K562 (cell line): ENCODE data around the gene SNX33. TPM values are rescaled to one million over a fixed set of nuclear protein-coding genes. Genes with fewer than 3 reads are reported as not detected.

ENCODE experiments used
- CBFA2T3 ChIP-seq: fragments of 450-650 bp; IDR thresholded peaks from 2 replicates; pipeline ENCODE4 v1.6.1; 2017
- CHD2 ChIP-seq: IDR thresholded peaks from 2 replicates; pipeline ENCODE4 v1.6.1; 2011; ENCODE audit warnings: low read depth, low read length
- ELK3 ChIP-seq: fragments of 450-650 bp; formaldehyde crosslinking; IDR thresholded peaks from 2 replicates; pipeline ENCODE4 v1.4.0; 2020; ENCODE audit warnings: mild to moderate bottlenecking
- JUND ChIP-seq, 2 experiments: IDR thresholded peaks; 2 replicates in 1 of 2; 3 replicates in 1 of 2; pipeline ENCODE4 v1.6.1; 2011; ENCODE audit warnings: borderline replicate concordance in 2 of 2, low read depth in 2 of 2, low read length in 2 of 2, improper control_type of control experiment in 1 of 2, missing biosample characterization in 1 of 2, missing genetic modification characterization in 1 of 2, missing genetic modification reagents in 1 of 2
- NCOA6 ChIP-seq: fragments of 450-650 bp; IDR thresholded peaks from 2 replicates; pipeline ENCODE4 v1.6.1; 2017; ENCODE audit warnings: mild to moderate bottlenecking
- NR2C2 ChIP-seq, 2 experiments: fragments of 200-800 bp in 1 of 2; sonication (Bioruptor generic) in 1 of 2; sonication (generic) in 1 of 2; formaldehyde crosslinking in 1 of 2; IDR thresholded peaks; 2 replicates each; pipeline versions ENCODE4 v1.6.1 to v1.8.0; 2016 to 2022; ENCODE audit warnings: mild to moderate bottlenecking in 1 of 2, missing compliant biosample characterization in 1 of 2, missing genetic modification characterization in 1 of 2, missing genetic modification reagents in 1 of 2
- PCBP2 ChIP-seq: fragments of 200-400 bp; formaldehyde crosslinking; IDR thresholded peaks from 2 replicates; pipeline ENCODE4 v1.6.1; 2018; ENCODE audit warnings: low read length, low read depth, mild to moderate bottlenecking, moderate library complexity; ENCODE audit not compliant: poor library complexity, severe bottlenecking
- POLR2B ChIP-seq: fragments of 450-650 bp; IDR thresholded peaks from 2 replicates; pipeline ENCODE4 v1.6.1; 2018; ENCODE audit warnings: low read depth; ENCODE audit not compliant: partially characterized antibody
- PTBP1 ChIP-seq: fragments of 200-400 bp; formaldehyde crosslinking; IDR thresholded peaks from 2 replicates; pipeline ENCODE4 v1.6.1; 2017; ENCODE audit warnings: low read depth, low read length
- RAD21 ChIP-seq, 2 experiments: fragments of 250-450 bp in 1 of 2; fragments of 450-650 bp in 1 of 2; sonication (Bioruptor Pico) in 1 of 2; formaldehyde crosslinking in 1 of 2; IDR thresholded peaks in 1 of 2; conservative IDR thresholded peaks in 1 of 2; 2 replicates each; pipeline versions ENCODE4 v1.4.0 to v1.8.0; 2020 to 2022; ENCODE audit warnings: mild to moderate bottlenecking in 2 of 2, moderate library complexity in 1 of 2
- TCFL5 ChIP-seq: fragments of 250-450 bp; sonication (Bioruptor Pico); conservative IDR thresholded peaks from 2 replicates; pipeline ENCODE4 v1.6.1; 2021; ENCODE audit warnings: mild to moderate bottlenecking, moderate library complexity, matching md5 sums
- ZNF133 ChIP-seq: fragments of 250-450 bp; sonication (Bioruptor Pico); IDR thresholded peaks from 2 replicates; pipeline ENCODE4 v1.4.0; 2020; ENCODE audit warnings: mild to moderate bottlenecking
- ZNF174 ChIP-seq: fragments of 250-450 bp; sonication (Bioruptor Pico); IDR thresholded peaks from 2 replicates; pipeline ENCODE4 v1.4.0; 2020; ENCODE audit warnings: mild to moderate bottlenecking
- ZNF263 ChIP-seq: sonication (generic); formaldehyde crosslinking; IDR thresholded peaks from 2 replicates; pipeline ENCODE4 v1.8.0; 2022; ENCODE audit warnings: mild to moderate bottlenecking, missing genetic modification reagents, borderline replicate concordance
- ZNF324 ChIP-seq: fragments of 250-450 bp; sonication (Bioruptor Pico); IDR thresholded peaks from 2 replicates; pipeline ENCODE4 v1.4.0; 2020; ENCODE audit warnings: mild to moderate bottlenecking
- ZNF583 ChIP-seq: fragments of 250-450 bp; sonication (Bioruptor Pico); IDR thresholded peaks from 2 replicates; pipeline ENCODE4 v1.4.0; 2020
- ZNF707 ChIP-seq: fragments of 250-450 bp; sonication (Bioruptor Pico); conservative IDR thresholded peaks from 2 replicates; pipeline ENCODE4 v1.8.0; 2022; ENCODE audit warnings: inconsistent platforms, mild to moderate bottlenecking, moderate library complexity
- polyA plus RNA-seq, 8 experiments: library from polyadenylated mRNA; depleted of rRNA in 4 of 8; stranded (reverse) in 5 of 8; unstranded in 3 of 8; fragments of >200 nt; fragmentation: Nextera tagmentation in 2 of 8; fragmentation: Illumina TruSeq in 1 of 8; extraction: Ambion mirVana in 2 of 8; extraction: Trizol in 1 of 8; gene quantifications; 2 replicates each; pipeline versions ENCODE4 v1.2.1 to v1.2.3, GENCODE V29; 2011 to 2014; ENCODE audit warnings: inconsistent platforms in 1 of 8, missing spikeins in 1 of 8
- total RNA-seq, 7 experiments: library from RNA; depleted of rRNA in 6 of 7; stranded (reverse); fragments of >200 nt in 6 of 7; fragmentation: Illumina TruSeq in 2 of 7; extraction: Trizol in 2 of 7; gene quantifications; 2 replicates each; pipeline versions ENCODE4 v1.2.1 to v1.2.3, GENCODE V29; 2011 to 2021; ENCODE audit warnings: low replicate concordance in 1 of 7
- TF ChIP-seq, protein P1 (sequence below): fragments of 450-650 bp; IDR thresholded peaks from 2 replicates; pipeline ENCODE4 v1.7.0; 2016; ENCODE audit warnings: borderline replicate concordance
- TF ChIP-seq, protein P2 (sequence below), 2 experiments: IDR thresholded peaks in 1 of 2; conservative IDR thresholded peaks in 1 of 2; 2 replicates each; pipeline ENCODE4 v1.6.1; 2016; ENCODE audit warnings: low read depth in 2 of 2, mild to moderate bottlenecking in 1 of 2, missing compliant biosample characterization in 1 of 2, missing genetic modification characterization in 1 of 2, moderate library complexity in 1 of 2
- TF ChIP-seq, protein P3 (sequence below): fragments of 250-450 bp; sonication (Bioruptor Pico); IDR thresholded peaks from 2 replicates; pipeline ENCODE4 v1.8.0; 2022; ENCODE audit warnings: moderate library complexity, mild to moderate bottlenecking, inconsistent platforms

SNX33 gene
- total and polyA plus RNA-seq, 9 of the 15 experiments (the other 6 are each of a cell fraction or from before 2014, with no cell fraction given) = 1.4 to 14.1 (median 8.2) TPM

DNA sequence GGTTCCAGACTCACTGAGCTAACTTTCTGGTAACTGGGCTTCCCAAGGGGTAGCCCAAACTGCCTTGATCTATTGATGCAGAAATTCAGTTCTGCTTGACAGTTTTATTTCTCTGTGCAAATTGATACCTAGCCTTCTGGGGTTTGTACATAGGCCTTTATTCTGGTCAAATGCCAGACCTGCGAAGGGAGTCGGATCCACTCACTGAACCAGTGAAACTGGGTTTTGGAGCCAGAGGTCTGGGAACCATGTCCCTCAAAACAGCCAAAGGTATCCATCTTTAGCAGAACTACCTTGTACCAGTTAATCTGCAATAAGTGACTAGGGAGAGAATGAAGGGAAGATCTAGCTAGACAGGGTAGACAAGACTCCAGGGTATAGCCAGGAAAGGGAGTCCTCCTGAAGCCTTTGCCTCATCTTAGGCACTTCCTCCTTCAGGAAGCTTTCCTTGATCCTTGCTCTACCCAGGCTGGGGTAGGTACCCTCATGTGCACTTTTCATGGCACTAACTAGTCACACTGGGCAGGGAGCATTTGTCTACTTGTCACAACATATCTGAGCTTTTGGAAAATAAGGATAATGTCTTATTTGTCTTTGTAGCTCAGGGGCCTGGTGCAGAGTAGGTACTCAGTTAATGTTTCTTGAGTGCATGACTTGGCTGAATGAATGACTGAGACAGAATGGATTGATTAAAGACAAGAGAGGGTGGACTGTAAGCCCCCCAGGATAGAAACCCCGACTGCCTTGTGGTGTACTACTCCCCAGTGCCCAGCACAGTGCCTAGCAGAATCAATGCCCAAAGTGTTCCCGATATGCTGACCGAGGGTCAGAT is 1.4 kb upstream of the SNX33 start (continued):
- TF ChIP-seq NR2C2 (CRISPR knock-in tag; IDR thresholded peaks at IDR 0.05) = no peak
- TF ChIP-seq NR2C2 (tag; IDR thresholded peaks at IDR 0.05) = no peak
- TF ChIP-seq, protein P1, sequence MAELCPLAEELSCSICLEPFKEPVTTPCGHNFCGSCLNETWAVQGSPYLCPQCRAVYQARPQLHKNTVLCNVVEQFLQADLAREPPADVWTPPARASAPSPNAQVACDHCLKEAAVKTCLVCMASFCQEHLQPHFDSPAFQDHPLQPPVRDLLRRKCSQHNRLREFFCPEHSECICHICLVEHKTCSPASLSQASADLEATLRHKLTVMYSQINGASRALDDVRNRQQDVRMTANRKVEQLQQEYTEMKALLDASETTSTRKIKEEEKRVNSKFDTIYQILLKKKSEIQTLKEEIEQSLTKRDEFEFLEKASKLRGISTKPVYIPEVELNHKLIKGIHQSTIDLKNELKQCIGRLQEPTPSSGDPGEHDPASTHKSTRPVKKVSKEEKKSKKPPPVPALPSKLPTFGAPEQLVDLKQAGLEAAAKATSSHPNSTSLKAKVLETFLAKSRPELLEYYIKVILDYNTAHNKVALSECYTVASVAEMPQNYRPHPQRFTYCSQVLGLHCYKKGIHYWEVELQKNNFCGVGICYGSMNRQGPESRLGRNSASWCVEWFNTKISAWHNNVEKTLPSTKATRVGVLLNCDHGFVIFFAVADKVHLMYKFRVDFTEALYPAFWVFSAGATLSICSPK = no peak
- no peak for TF ChIP-seq CBFA2T3
- TF ChIP-seq POLR2B = no peak
- no peak for TF ChIP-seq ZNF263
- TF ChIP-seq PCBP2 = no peak
- no peak for TF ChIP-seq ZNF324 (CRISPR knock-in tag)
- no peak for TF ChIP-seq PTBP1
- TF ChIP-seq CHD2 = no peak
- no peak for TF ChIP-seq ZNF174 (CRISPR knock-in tag)
- no peak for TF ChIP-seq JUND (IDR thresholded peaks at IDR 0.05; ENCODE audit: borderline replicate concordance, low read depth, low read length)
- TF ChIP-seq JUND (tag; IDR thresholded peaks at IDR 0.05; ENCODE audit: borderline replicate concordance, low read depth, low read length) = no peak
- no peak for TF ChIP-seq NCOA6
- TF ChIP-seq, protein P2, sequence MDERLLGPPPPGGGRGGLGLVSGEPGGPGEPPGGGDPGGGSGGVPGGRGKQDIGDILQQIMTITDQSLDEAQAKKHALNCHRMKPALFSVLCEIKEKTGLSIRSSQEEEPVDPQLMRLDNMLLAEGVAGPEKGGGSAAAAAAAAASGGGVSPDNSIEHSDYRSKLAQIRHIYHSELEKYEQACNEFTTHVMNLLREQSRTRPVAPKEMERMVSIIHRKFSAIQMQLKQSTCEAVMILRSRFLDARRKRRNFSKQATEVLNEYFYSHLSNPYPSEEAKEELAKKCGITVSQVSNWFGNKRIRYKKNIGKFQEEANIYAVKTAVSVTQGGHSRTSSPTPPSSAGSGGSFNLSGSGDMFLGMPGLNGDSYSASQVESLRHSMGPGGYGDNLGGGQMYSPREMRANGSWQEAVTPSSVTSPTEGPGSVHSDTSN (CRISPR knock-in tag; IDR thresholded peaks at IDR 0.05; ENCODE audit: low read depth) = no peak
- TF ChIP-seq, protein P2 (tag; conservative IDR thresholded peaks at IDR 0.05; ENCODE audit: low read depth) = no peak
- TF ChIP-seq ZNF707 = no peak
- no peak for TF ChIP-seq ZNF583 (CRISPR knock-in tag)
- TF ChIP-seq, protein P3, sequence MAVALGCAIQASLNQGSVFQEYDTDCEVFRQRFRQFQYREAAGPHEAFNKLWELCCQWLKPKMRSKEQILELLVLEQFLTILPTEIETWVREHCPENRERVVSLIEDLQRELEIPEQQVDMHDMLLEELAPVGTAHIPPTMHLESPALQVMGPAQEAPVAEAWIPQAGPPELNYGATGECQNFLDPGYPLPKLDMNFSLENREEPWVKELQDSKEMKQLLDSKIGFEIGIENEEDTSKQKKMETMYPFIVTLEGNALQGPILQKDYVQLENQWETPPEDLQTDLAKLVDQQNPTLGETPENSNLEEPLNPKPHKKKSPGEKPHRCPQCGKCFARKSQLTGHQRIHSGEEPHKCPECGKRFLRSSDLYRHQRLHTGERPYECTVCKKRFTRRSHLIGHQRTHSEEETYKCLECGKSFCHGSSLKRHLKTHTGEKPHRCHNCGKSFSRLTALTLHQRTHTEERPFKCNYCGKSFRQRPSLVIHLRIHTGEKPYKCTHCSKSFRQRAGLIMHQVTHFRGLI (CRISPR knock-in tag) = no peak
- TF ChIP-seq TCFL5 = no peak
- TF ChIP-seq ELK3 (CRISPR knock-in tag) = no peak
- TF ChIP-seq ZNF133 (CRISPR knock-in tag) = no peak
- TF ChIP-seq RAD21 (CRISPR knock-in tag; conservative IDR thresholded peaks at IDR 0.05 in 1 of 2, IDR thresholded peaks at IDR 0.05 in 1 of 2) = no peak
